Esophagus (tissue), 2 donors: Measurements from ENCODE around the gene NPEPL1. TPM values are rescaled to one million over a fixed set of nuclear protein-coding genes. Genes with fewer than 3 reads are reported as not detected.

Source experiments
- H3K27ac ChIP-seq, 2 donors: one replicate each; pipeline ENCODE4 v1.5.1; 2013; ENCODE audit warnings: low read depth in 2 of 2, mild to moderate bottlenecking in 2 of 2, inconsistent platforms in 1 of 2, low read length in 1 of 2, moderate library complexity in 1 of 2
- H3K27me3 ChIP-seq, 2 donors: one replicate each; pipeline ENCODE4 v1.6.1; 2013; ENCODE audit warnings: low read length in 2 of 2, control low read depth in 1 of 2, mild to moderate bottlenecking in 1 of 2; ENCODE audit not compliant: insufficient read depth in 2 of 2, control insufficient read depth in 1 of 2
- H3K36me3 ChIP-seq, 2 donors: one replicate each; pipeline ENCODE4 v1.6.1; 2013; ENCODE audit warnings: low read length in 1 of 2; ENCODE audit not compliant: control insufficient read depth in 2 of 2, insufficient read depth in 2 of 2
- H3K4me1 ChIP-seq, 2 donors: one replicate each; pipeline ENCODE4 v1.6.1; 2013; ENCODE audit warnings: low read length in 1 of 2; ENCODE audit not compliant: control insufficient read depth in 2 of 2, insufficient read depth in 2 of 2
- H3K4me3 ChIP-seq, 2 donors: one replicate each; pipeline ENCODE4 v1.5.1; 2013; ENCODE audit warnings: low read length in 2 of 2, mild to moderate bottlenecking in 2 of 2, low read depth in 1 of 2, moderate library complexity in 1 of 2
- H3K9me3 ChIP-seq, 2 donors: one replicate each; pipeline ENCODE4 v1.6.1; 2013; ENCODE audit warnings: mild to moderate bottlenecking in 2 of 2, low read depth in 1 of 2, low read length in 1 of 2, moderate library complexity in 1 of 2; ENCODE audit not compliant: control insufficient read depth in 2 of 2, insufficient read depth in 1 of 2
- WGBS, 2 donors: extraction: QIAGEN DNeasy Blood & Tissue Kit; methylation state at CpG; one replicate each; pipeline ENCODE4 v1.1.7; 2013; 5-methylcytosine and 5-hydroxymethylcytosine counted together
- polyA plus RNA-seq, 2 donors: library from polyadenylated mRNA; stranded (reverse); fragments of 200-250 nt; gene quantifications; one replicate each; pipeline ENCODE4 v1.2.3, GENCODE V29; 2013
- donor health status: healthy with polysubstance abuse.
- donor health status: Bipolar disorder and iron deficiency.

NPEPL1 gene
- polyA plus RNA-seq, 2 donors: 33.2 to 42.7 TPM

GRCh38 chr20:58697867-58698703 is 5.5 kb downstream of the NPEPL1 start:
- 92% methylated on average over 15 of the region's 15 CpGs for WGBS, 2 donors
- H3K9me3 ChIP-seq: peaks cover 0 to 2% of the 10 kb centered on the region in 2 donors
- peaks cover 3 to 62% of the 10 kb centered on the region in 2 donors for H3K36me3 ChIP-seq
- H3K27ac ChIP-seq: no peak overlapping the region
- H3K4me3 ChIP-seq: no peak overlapping the region
- H3K27me3 ChIP-seq: no peaks in the 10 kb centered on the region
- peaks cover 0 to 20% of the 10 kb centered on the region in 2 donors for H3K4me1 ChIP-seq

GRCh38 chr20:58698741-58699622 is 6.4 kb downstream of the NPEPL1 start:
- 80 to 83% methylated on average over 27 of the region's 27 CpGs for WGBS, 2 donors
- Histone ChIP-seq H3K4me1 (peaks cover 0 to 12% of the 10 kb centered on the region in 2 donors), H3K27me3 (no peaks in the 10 kb centered on the region), H3K27ac (no peak overlapping the region), H3K9me3 (peaks cover 0 to 2% of the 10 kb centered on the region in 2 donors), H3K4me3 (no peak overlapping the region), H3K36me3 (peaks cover 11 to 69% of the 10 kb centered on the region in 2 donors)

- Histone ChIP-seq H3K9me3 (peaks cover 0 to 1% of the 10 kb centered on the region in 2 donors), H3K4me1 (peaks cover 0 to 6% of the 10 kb centered on the region in 2 donors), H3K27me3 (no peaks in the 10 kb centered on the region), H3K4me3 (no peak overlapping the region), H3K36me3 (peaks cover 12 to 70% of the 10 kb centered on the region in 2 donors), H3K27ac (no peak overlapping the region)
- 87 to 92% methylated on average over 9 of the region's 9 CpGs for WGBS, 2 donors
These were observed 7.1 kb downstream of the NPEPL1 start for GRCh38 chr20:58699623-58700107.

GRCh38 chr20:58700121-58700821 is 7.7 kb downstream of the NPEPL1 start:
- H3K27ac ChIP-seq: no peak overlapping the region
- peaks cover 0 to 1% of the 10 kb centered on the region in 2 donors for H3K4me1 ChIP-seq
- WGBS, 2 donors: 80 to 85% methylated on average over 11 of the region's 11 CpGs
- H3K27me3 ChIP-seq: no peaks in the 10 kb centered on the region
- H3K4me3 ChIP-seq: no peak overlapping the region
- peaks cover 12 to 66% of the 10 kb centered on the region in 2 donors for H3K36me3 ChIP-seq
- no peaks in the 10 kb centered on the region for H3K9me3 ChIP-seq

GRCh38 chr20:58700823-58701222 is 8.2 kb downstream of the NPEPL1 start:
- Histone ChIP-seq H3K9me3 (no peaks in the 10 kb centered on the region), H3K4me1 (peaks cover 0 to 1% of the 10 kb centered on the region in 2 donors), H3K27ac (no peak overlapping the region), H3K36me3 (peaks cover 12 to 63% of the 10 kb centered on the region in 2 donors), H3K4me3 (no peak overlapping the region), H3K27me3 (no peaks in the 10 kb centered on the region)
- 83 to 90% methylated on average over 11 of the region's 11 CpGs for WGBS, 2 donors

GRCh38 chr20:58701431-58702160 is 9.0 kb downstream of the NPEPL1 start:
- Histone ChIP-seq H3K4me3 (no peak overlapping the region), H3K27ac (no peak overlapping the region), H3K36me3 (peaks cover 12 to 63% of the 10 kb centered on the region in 2 donors), H3K27me3 (no peaks in the 10 kb centered on the region), H3K4me1 (peaks cover 0 to 1% of the 10 kb centered on the region in 2 donors), H3K9me3 (no peaks in the 10 kb centered on the region)
- WGBS, 2 donors: 93 to 95% methylated on average over 25 to 29 of the region's 29 CpGs

GRCh38 chr20:58702161-58702510 is 9.5 kb downstream of the NPEPL1 start:
- Histone ChIP-seq H3K36me3 (peaks cover 12 to 57% of the 10 kb centered on the region in 2 donors), H3K27ac (no peak overlapping the region)
- WGBS, 2 donors: 86 to 95% methylated on average over 9 of the region's 9 CpGs

GRCh38 chr20:58702859-58703648 is 10.5 kb downstream of the NPEPL1 start:
- no peaks in the 10 kb centered on the region for H3K27me3 ChIP-seq
- peaks cover 12 to 49% of the 10 kb centered on the region in 2 donors for H3K36me3 ChIP-seq
- no peak overlapping the region for H3K4me3 ChIP-seq
- WGBS, 2 donors: 93 to 96% methylated on average over 28 of the region's 28 CpGs
- no peaks in the 10 kb centered on the region for H3K4me1 ChIP-seq
- no peaks in the 10 kb centered on the region for H3K9me3 ChIP-seq
- H3K27ac ChIP-seq: no peak overlapping the region

More at GRCh38 chr20:58702161-58702510, 9.5 kb downstream of the NPEPL1 start:
- no peaks in the 10 kb centered on the region for H3K4me1 ChIP-seq
- H3K4me3 ChIP-seq: no peak overlapping the region
- H3K9me3 ChIP-seq: no peaks in the 10 kb centered on the region
- no peaks in the 10 kb centered on the region for H3K27me3 ChIP-seq
